HEK293 (cell line): Measurements from ENCODE around the gene LSM2.

ENCODE experiments used
- CTCF ChIA-PET: fragments of 350-600 bp; formaldehyde crosslinking; extraction: SDS; loops from one replicate; lab custom pipeline; 2021; ENCODE audit warnings: antibody characterized with exemption; lab: Yijun Ruan, JAX
- POLR2A ChIA-PET: fragments of 300-600 bp; formaldehyde crosslinking; extraction: SDS; loops from one replicate; lab custom pipeline; 2020; ENCODE audit warnings: antibody characterized with exemption, inconsistent platforms; lab: Yijun Ruan, JAX
- H3K27ac ChIP-seq: fragments of 200-500 bp; sonication (Bioruptor generic); 2 replicates; pipeline ENCODE4 v1.5.1; 2014; ENCODE audit warnings: low read depth, low read length, control low read depth, inconsistent platforms; ENCODE audit errors: extremely low read depth
- H3K36me3 ChIP-seq, 2 experiments: fragments of 200-500 bp in 1 of 2; sonication (Bioruptor generic) in 1 of 2; 1 replicate in 1 of 2; 2 replicates in 1 of 2; pipeline ENCODE4 v1.5.1; 2014 to 2017; ENCODE audit warnings: inconsistent platforms in 2 of 2, low read length in 2 of 2; ENCODE audit not compliant: control insufficient read depth in 2 of 2, insufficient read depth in 1 of 2
- H3K4me1 ChIP-seq: fragments of 200-500 bp; sonication (Bioruptor generic); 2 replicates; pipeline ENCODE4 v1.5.1; 2014; ENCODE audit warnings: mild to moderate bottlenecking, low read length, inconsistent platforms; ENCODE audit not compliant: control insufficient read depth, insufficient read depth
- H3K4me3 ChIP-seq: 2 replicates; pipeline ENCODE4 v1.5.1; 2011; ENCODE audit warnings: low read depth, mild to moderate bottlenecking, control low read depth, low read length, moderate library complexity
- H3K9me3 ChIP-seq: fragments of 200-500 bp; sonication (Bioruptor generic); 2 replicates; pipeline ENCODE4 v1.5.1; 2014; ENCODE audit warnings: low read depth, low read length, inconsistent platforms; ENCODE audit not compliant: control insufficient read depth, insufficient read depth
- BCL11B ChIP-seq: fragments of 450-650 bp; formaldehyde crosslinking; IDR thresholded peaks from 2 replicates; pipeline ENCODE4 v1.5.1; 2016; ENCODE audit warnings: low read depth, missing biosample characterization, missing genetic modification characterization
- FEZF1 ChIP-seq: fragments of 450-650 bp; formaldehyde crosslinking; IDR thresholded peaks from 2 replicates; pipeline ENCODE4 v1.5.1; 2016; ENCODE audit warnings: missing biosample characterization, missing genetic modification characterization
- HOXA7 ChIP-seq: sonication (generic); formaldehyde crosslinking; IDR thresholded peaks from 2 replicates; pipeline ENCODE4 v1.8.1; 2022; ENCODE audit warnings: missing genetic modification reagents, borderline replicate concordance
- KLF1 ChIP-seq: fragments of 450-650 bp; formaldehyde crosslinking; IDR thresholded peaks from 2 replicates; pipeline ENCODE4 v1.5.1; 2016; ENCODE audit warnings: missing biosample characterization, missing genetic modification characterization
- MYNN ChIP-seq: fragments of 450-650 bp; formaldehyde crosslinking; IDR thresholded peaks from 2 replicates; pipeline ENCODE4 v1.5.1; 2016; ENCODE audit warnings: missing biosample characterization, missing genetic modification characterization, borderline replicate concordance
- PRDM2 ChIP-seq: fragments of 450-650 bp; formaldehyde crosslinking; IDR thresholded peaks from 2 replicates; pipeline ENCODE4 v1.5.1; 2016; ENCODE audit warnings: missing biosample characterization, missing genetic modification characterization, borderline replicate concordance
- SP3 ChIP-seq: fragments of 450-650 bp; formaldehyde crosslinking; IDR thresholded peaks from 2 replicates; pipeline ENCODE4 v1.5.1; 2016; ENCODE audit warnings: missing biosample characterization, missing genetic modification characterization
- SP7 ChIP-seq: fragments of 450-650 bp; formaldehyde crosslinking; IDR thresholded peaks from 2 replicates; pipeline ENCODE4 v1.5.1; 2016; ENCODE audit warnings: missing biosample characterization, missing genetic modification characterization
- YY1 ChIP-seq: fragments of 450-650 bp; formaldehyde crosslinking; IDR thresholded peaks from 2 replicates; pipeline ENCODE4 v1.5.1; 2018; ENCODE audit warnings: missing biosample characterization, missing genetic modification characterization
- ZBTB26 ChIP-seq: fragments of 450-650 bp; formaldehyde crosslinking; optimal IDR thresholded peaks from 2 replicates; pipeline ENCODE3; 2016; ENCODE audit warnings: missing biosample characterization, mild to moderate bottlenecking, missing genetic modification characterization
- ZBTB7A ChIP-seq: fragments of 450-650 bp; formaldehyde crosslinking; IDR thresholded peaks from 2 replicates; pipeline ENCODE4 v1.5.1; 2016; ENCODE audit warnings: low read depth, missing biosample characterization, missing genetic modification characterization
- ZFP69B ChIP-seq: fragments of 450-650 bp; formaldehyde crosslinking; IDR thresholded peaks from 2 replicates; pipeline ENCODE4 v1.5.1; 2016; ENCODE audit warnings: missing biosample characterization, missing genetic modification characterization
- ZNF133 ChIP-seq: fragments of 450-650 bp; formaldehyde crosslinking; IDR thresholded peaks from 2 replicates; pipeline ENCODE4 v1.5.1; 2016; ENCODE audit warnings: missing biosample characterization, missing genetic modification characterization
- ZNF140 ChIP-seq: fragments of 450-650 bp; formaldehyde crosslinking; IDR thresholded peaks from 2 replicates; pipeline ENCODE4 v1.5.1; 2016; ENCODE audit warnings: missing biosample characterization, missing genetic modification characterization
- ZNF354C ChIP-seq: fragments of 450-650 bp; formaldehyde crosslinking; IDR thresholded peaks from 2 replicates; pipeline ENCODE4 v1.5.1; 2016; ENCODE audit warnings: missing biosample characterization, missing genetic modification characterization, low read depth, borderline replicate concordance
- ZNF529 ChIP-seq: fragments of 450-650 bp; formaldehyde crosslinking; IDR thresholded peaks from 2 replicates; pipeline ENCODE4 v1.5.1; 2017; ENCODE audit warnings: missing genetic modification characterization, missing biosample characterization; ENCODE audit not compliant: insufficient replicate concordance
- ZNF561 ChIP-seq: fragments of 450-650 bp; IDR thresholded peaks from 2 replicates; pipeline ENCODE4 v1.5.1; 2018; ENCODE audit warnings: missing biosample characterization, missing genetic modification characterization, borderline replicate concordance
- ZNF610 ChIP-seq: fragments of 450-650 bp; formaldehyde crosslinking; IDR thresholded peaks from 2 replicates; pipeline ENCODE4 v1.5.1; 2016; ENCODE audit warnings: missing biosample characterization, missing genetic modification characterization, borderline replicate concordance
- ZNF639 ChIP-seq: fragments of 450-650 bp; formaldehyde crosslinking; IDR thresholded peaks from 2 replicates; pipeline ENCODE4 v1.5.1; 2016; ENCODE audit warnings: missing biosample characterization, missing genetic modification characterization
- ZNF645 ChIP-seq: fragments of 450-650 bp; formaldehyde crosslinking; IDR thresholded peaks from 2 replicates; pipeline ENCODE4; 2016; ENCODE audit warnings: missing biosample characterization, missing genetic modification characterization
- ZNF704 ChIP-seq: fragments of 450-650 bp; formaldehyde crosslinking; IDR thresholded peaks from 2 replicates; pipeline ENCODE4 v1.5.1; 2016; ENCODE audit warnings: missing biosample characterization, missing genetic modification characterization
- ZNF776 ChIP-seq: fragments of 450-650 bp; formaldehyde crosslinking; IDR thresholded peaks from 2 replicates; pipeline ENCODE4 v1.5.0; 2017; ENCODE audit warnings: missing biosample characterization, missing genetic modification characterization, borderline replicate concordance
- ZNF777 ChIP-seq: fragments of 450-650 bp; formaldehyde crosslinking; IDR thresholded peaks from 2 replicates; pipeline ENCODE4 v1.5.1; 2017; ENCODE audit warnings: missing biosample characterization, missing genetic modification characterization, borderline replicate concordance
- ZSCAN23 ChIP-seq: fragments of 450-650 bp; formaldehyde crosslinking; IDR thresholded peaks from 2 replicates; pipeline ENCODE4 v1.5.1; 2016; ENCODE audit warnings: missing biosample characterization, missing genetic modification characterization

LSM2 gene

GRCh38 chr6:31834367-31835250, 27.8 kb upstream of the LSM2 start:
- Histone ChIP-seq H3K9me3 (no peaks in the 10 kb centered on the region), H3K4me1 (peaks cover 9% of the 10 kb centered on the region), H3K4me3 (peak overlapping the region; percentile 79), H3K27ac (peak overlapping the region; percentile 88), H3K36me3 (peaks cover 30 to 59% of the 10 kb centered on the region in 2 experiments)
- CTCF ChIA-PET, result interaction anchor here (0.7 to 1.7 kb wide), 4 partner anchors 33 to 264 kb away, joined by 3 to 7 read pairs (median 4); partner anchors contain the start of gene VARS1
- POLR2A ChIA-PET, result interaction anchor here (0.5 to 12.5 kb wide), 38 partner anchors 7 to 1137 kb away, joined by 3 to 125 read pairs (median 4); partner anchors contain the start of genes BRD2, C6orf47, CFB and CLIC1
- TF ChIP-seq ZNF561 (tag by site-specific recombination) (peak; percentile 81), HOXA7 (CRISPR knock-in tag) (no peak), SP7 (tag by site-specific recombination) (peak; percentile 97), ZNF610 (peak; percentile 14), ZNF776 (tag by site-specific recombination) (no peak), ZNF777 (tag by site-specific recombination) (0 out of 2 replicates have a peak, but pooled peaks have one; percentile 20), ZNF140 (no peak), ZNF645 (no peak), ZFP69B (tag by site-specific recombination) (peak; percentile 80), PRDM2 (peak; percentile 71; the same call in 1 of the 2 replicates), SP3 (peak; percentile 17), ZNF133 (tag by site-specific recombination) (no peak), ZBTB26 (tag by site-specific recombination) (peak; percentile 95), ZNF704 (peak; percentile 97), KLF1 (tag by site-specific recombination) (peak; percentile 42), ZNF529 (no peak), BCL11B (tag by site-specific recombination) (peak; percentile 93), MYNN (tag by site-specific recombination) (no peak), YY1 (tag by site-specific recombination) (peak; percentile 89), ZNF354C (tag by site-specific recombination) (no peak), ZNF639 (tag by site-specific recombination) (peak; percentile 81), ZBTB7A (tag by site-specific recombination) (0 out of 2 replicates have a peak, but pooled peaks have one; percentile 12), ZSCAN23 (tag by site-specific recombination) (no peak), FEZF1 (tag by site-specific recombination) (peak; percentile 56)
